WTC11 (cell line): ENCODE results near the gene FES. TPM values are rescaled to one million over a fixed set of nuclear protein-coding genes. Genes with fewer than 3 reads are reported as not detected.

Experiments
- ATAC-seq: fragments of 200-7000 bp; cut with Tn5 transposase; 2 replicates; pipeline ENCODE4 v1.10.0; 2021; ENCODE audit warnings: mild to moderate bottlenecking, moderate library complexity
- CTCF ChIA-PET: fragments of 300-600 bp; sonication (Branson Sonifier 250); formaldehyde crosslinking; loops from one replicate; lab custom pipeline; 2021; ENCODE audit warnings: antibody characterized with exemption; lab: Charles Lee
- POLR2A ChIA-PET: fragments of 350-600 bp; sonication (Branson Sonifier 250); formaldehyde crosslinking; loops from one replicate; lab custom pipeline; 2021; ENCODE audit warnings: antibody characterized with exemption; lab: Charles Lee
- DNase-seq: peaks from one replicate; pipeline ENCODE4 v3.0.0; 2021; ENCODE audit warnings: low spot score
- H3K27ac Mint-ChIP-seq: 2 replicates; pipeline ENCODE4 v1.8.0; 2021; ENCODE audit warnings: mixed read lengths
- H3K27me3 Mint-ChIP-seq: 2 replicates; pipeline ENCODE4 v1.8.0; 2021; ENCODE audit warnings: low read depth, mild to moderate bottlenecking, moderate library complexity, mixed read lengths
- H3K36me3 Mint-ChIP-seq: 2 replicates; pipeline ENCODE4 v1.8.0; 2021; ENCODE audit warnings: mixed read lengths
- H3K4me1 Mint-ChIP-seq: 2 replicates; pipeline ENCODE4 v1.8.0; 2022; ENCODE audit warnings: mixed read lengths
- H3K4me3 Mint-ChIP-seq: 2 replicates; pipeline ENCODE4 v1.8.0; 2021; ENCODE audit warnings: mild to moderate bottlenecking, moderate library complexity, mixed read lengths
- H3K9me3 Mint-ChIP-seq: 2 replicates; pipeline ENCODE4 v1.8.0; 2021; ENCODE audit warnings: mixed read lengths
- AR ChIP-seq: fragments of 250-450 bp; sonication (Bioruptor Pico); IDR thresholded peaks from 2 replicates; pipeline ENCODE4 v1.9.0; 2021; ENCODE audit warnings: mild to moderate bottlenecking
- ATF6 ChIP-seq: sonication (generic); formaldehyde crosslinking; IDR thresholded peaks from 2 replicates; pipeline ENCODE4 v1.8.1; 2023; ENCODE audit warnings: mild to moderate bottlenecking, missing genetic modification reagents
- CBFB ChIP-seq: sonication (generic); formaldehyde crosslinking; IDR thresholded peaks from 2 replicates; pipeline ENCODE4 v1.8.1; 2022; ENCODE audit warnings: mild to moderate bottlenecking, low read depth, missing genetic modification reagents
- CREM ChIP-seq: sonication (generic); formaldehyde crosslinking; IDR thresholded peaks from 2 replicates; pipeline ENCODE4 v1.8.1; 2022; ENCODE audit warnings: mild to moderate bottlenecking, missing genetic modification reagents, moderate library complexity
- ELF4 ChIP-seq: sonication (generic); formaldehyde crosslinking; IDR thresholded peaks from 2 replicates; pipeline ENCODE4 v1.8.1; 2022; ENCODE audit warnings: low read depth, mild to moderate bottlenecking, moderate library complexity, missing genetic modification reagents
- ESRRA ChIP-seq: sonication (generic); formaldehyde crosslinking; IDR thresholded peaks from 2 replicates; pipeline ENCODE4 v1.8.1; 2022; ENCODE audit warnings: mild to moderate bottlenecking, missing genetic modification reagents, borderline replicate concordance
- GABPB1 ChIP-seq: sonication (generic); formaldehyde crosslinking; IDR thresholded peaks from 2 replicates; pipeline ENCODE4 v1.8.1; 2023; ENCODE audit warnings: mild to moderate bottlenecking, missing genetic modification reagents
- HMGA2 ChIP-seq: fragments of 250-450 bp; sonication (Bioruptor Pico); IDR thresholded peaks from 2 replicates; pipeline ENCODE4 v1.4.0; 2021; ENCODE audit warnings: mild to moderate bottlenecking, moderate library complexity
- KAT7 ChIP-seq: sonication (generic); formaldehyde crosslinking; IDR thresholded peaks from 2 replicates; pipeline ENCODE4 v1.8.1; 2023; ENCODE audit warnings: missing genetic modification reagents, mild to moderate bottlenecking, borderline replicate concordance
- NFE2L1 ChIP-seq: sonication (generic); formaldehyde crosslinking; IDR thresholded peaks from 2 replicates; pipeline ENCODE4 v1.8.1; 2023; ENCODE audit warnings: missing genetic modification reagents
- NR2C2 ChIP-seq: sonication (generic); formaldehyde crosslinking; IDR thresholded peaks from 2 replicates; pipeline ENCODE4 v1.8.0; 2022; ENCODE audit warnings: mild to moderate bottlenecking, missing genetic modification reagents
- OVOL2 ChIP-seq: fragments of 250-450 bp; sonication (Bioruptor Pico); IDR thresholded peaks from 2 replicates; pipeline ENCODE4 v1.9.0; 2021; ENCODE audit warnings: mild to moderate bottlenecking, borderline replicate concordance
- PREB ChIP-seq: sonication (generic); formaldehyde crosslinking; IDR thresholded peaks from 2 replicates; pipeline ENCODE4 v1.8.1; 2022; ENCODE audit warnings: mild to moderate bottlenecking, missing genetic modification reagents, moderate library complexity, borderline replicate concordance
- PRRX2 ChIP-seq: fragments of 250-450 bp; sonication (Bioruptor Pico); IDR thresholded peaks from 2 replicates; pipeline ENCODE4 v1.8.0; 2021; ENCODE audit warnings: mild to moderate bottlenecking
- SP1 ChIP-seq: sonication (generic); formaldehyde crosslinking; conservative IDR thresholded peaks from 2 replicates; pipeline ENCODE4 v1.8.1; 2022; ENCODE audit warnings: missing genetic modification reagents
- STAT6 ChIP-seq: sonication (generic); formaldehyde crosslinking; conservative IDR thresholded peaks from 2 replicates; pipeline ENCODE4 v1.8.1; 2023; ENCODE audit warnings: mild to moderate bottlenecking, low read depth, missing genetic modification reagents, moderate library complexity
- TEAD4 ChIP-seq: sonication (generic); formaldehyde crosslinking; IDR thresholded peaks from 2 replicates; pipeline ENCODE4 v1.8.0; 2022; ENCODE audit warnings: mild to moderate bottlenecking, missing genetic modification reagents
- TP53 ChIP-seq: sonication (generic); formaldehyde crosslinking; IDR thresholded peaks from 2 replicates; pipeline ENCODE4 v1.8.1; 2023; ENCODE audit warnings: mild to moderate bottlenecking, missing genetic modification reagents
- ZNF396 ChIP-seq: fragments of 250-450 bp; sonication (Bioruptor Pico); IDR thresholded peaks from 2 replicates; pipeline ENCODE4 v1.8.0; 2021; ENCODE audit warnings: mild to moderate bottlenecking, moderate library complexity, borderline replicate concordance
- ZNF671 ChIP-seq: fragments of 250-450 bp; sonication (Bioruptor Pico); IDR thresholded peaks from 2 replicates; pipeline ENCODE4 v1.8.0; 2021; ENCODE audit warnings: mild to moderate bottlenecking
- total RNA-seq: library from RNA; stranded (reverse); gene quantifications from 3 replicates; pipeline ENCODE4 v1.2.3, GENCODE V29; 2021
- TF ChIP-seq, protein P1 (sequence below): fragments of 250-450 bp; sonication (Bioruptor Pico); IDR thresholded peaks from 2 replicates; pipeline ENCODE4 v1.9.0; 2021; ENCODE audit warnings: mild to moderate bottlenecking
- TF ChIP-seq, protein P2 (sequence below): fragments of 200-600 bp; IDR thresholded peaks from 2 replicates; pipeline ENCODE4 v1.8.0; 2022; ENCODE audit warnings: antibody characterized with exemption

The FES gene
- total RNA-seq, 1 experiment from 2014 or later: 10.0 TPM

DNA sequence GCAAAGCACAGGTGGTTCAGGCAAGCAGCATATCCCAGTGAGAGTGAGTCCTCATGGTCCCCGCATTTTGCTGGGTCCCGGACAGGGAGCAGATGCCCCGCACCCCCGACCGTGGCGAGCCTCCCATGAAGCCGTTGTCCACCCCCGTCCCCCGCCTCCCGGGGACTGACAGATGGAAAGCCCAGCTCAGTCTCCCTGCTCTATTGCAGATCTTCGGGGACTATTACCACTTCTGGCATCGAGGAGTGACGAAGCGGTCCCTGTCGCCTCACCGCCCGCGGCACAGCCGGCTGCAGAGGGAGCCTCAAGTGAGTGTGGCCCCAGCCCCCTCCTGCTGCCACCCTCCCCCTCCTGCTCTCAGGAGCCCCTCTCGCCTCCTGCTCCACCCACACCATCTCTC, 8.3 kb upstream of the FES start (continued):
- TF ChIP-seq STAT6 (no peak), ZNF671 (CRISPR knock-in tag) (no peak), TEAD4 (no peak), ATF6 (no peak), CREM (no peak), OVOL2 (CRISPR knock-in tag) (no peak), PRRX2 (CRISPR knock-in tag) (no peak)

DNA sequence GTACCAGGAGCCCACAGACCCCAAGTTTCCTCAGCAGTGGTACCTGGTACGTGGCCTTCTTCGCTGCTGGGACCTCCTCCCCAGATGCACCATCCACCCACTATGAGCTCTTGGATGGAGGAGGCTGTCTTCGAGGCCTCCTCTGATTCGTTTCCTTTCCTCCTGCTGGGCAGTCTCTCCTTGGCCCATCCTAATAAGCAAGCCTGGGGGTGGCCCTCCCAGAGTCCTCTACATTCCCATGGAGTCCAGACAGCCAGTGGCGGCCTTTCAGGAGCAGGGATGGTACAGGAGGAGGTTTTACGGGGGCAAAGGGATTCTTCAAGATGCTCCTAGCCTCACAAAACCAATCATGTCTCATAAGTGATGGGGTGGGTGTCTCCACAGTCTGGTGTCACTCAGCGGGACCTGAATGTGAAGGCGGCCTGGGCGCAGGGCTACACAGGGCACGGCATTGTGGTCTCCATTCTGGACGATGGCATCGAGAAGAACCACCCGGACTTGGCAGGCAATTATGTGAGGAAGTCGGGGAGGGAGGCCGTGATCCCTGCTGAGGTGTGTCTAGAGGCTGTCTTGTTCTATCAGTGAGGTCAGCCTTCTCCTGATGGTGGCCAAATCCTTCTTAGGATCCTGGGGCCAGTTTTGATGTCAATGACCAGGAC, 7.7 kb upstream of the FES start:
- peaks cover 25% of the 10 kb centered on the region for H3K4me1 Mint-ChIP-seq
- TF ChIP-seq CBFB (no peak), AR (CRISPR knock-in tag) (no peak), ZNF396 (CRISPR knock-in tag) (no peak), TP53 (no peak), NFE2L1 (CRISPR knock-in tag) (no peak)
- CTCF ChIA-PET: no interaction called here

DNA sequence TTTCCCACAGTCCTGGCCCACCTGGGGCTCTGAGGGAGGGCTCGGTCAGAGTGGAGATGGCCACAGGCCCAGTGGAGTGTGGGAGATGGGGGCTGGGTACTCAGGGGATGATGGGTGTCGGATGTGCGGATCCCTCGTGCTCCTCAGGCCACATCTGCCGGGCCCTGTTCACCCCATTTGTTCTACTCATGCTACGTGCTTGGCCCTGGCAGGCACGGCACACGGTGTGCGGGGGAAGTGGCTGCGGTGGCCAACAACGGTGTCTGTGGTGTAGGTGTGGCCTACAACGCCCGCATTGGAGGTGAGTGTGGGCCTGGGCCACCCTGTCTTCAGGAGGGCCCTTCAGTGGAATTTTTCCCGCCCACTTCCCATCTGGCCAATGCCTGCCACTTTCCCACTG, 7.0 kb upstream of the FES start:
- CTCF ChIA-PET: no interaction called here
- no peak for DNase-seq
- Mint-ChIP-seq H3K9me3 (no peaks in the 10 kb centered on the region), H3K4me1 (peaks cover 22% of the 10 kb centered on the region), H3K36me3 (peaks cover 32% of the 10 kb centered on the region; the same call in 1 of the 2 replicates), H3K27ac (no peak overlapping the region), H3K27me3 (no peaks in the 10 kb centered on the region), H3K4me3 (no peak overlapping the region)
- ATAC-seq: no peak
- POLR2A ChIA-PET: no interaction called here
- no peak for TF ChIP-seq HMGA2 (CRISPR knock-in tag)
- TF ChIP-seq NR2C2 (CRISPR knock-in tag): no peak
- TF ChIP-seq ESRRA (CRISPR knock-in tag): no peak
- TF ChIP-seq, protein P1, sequence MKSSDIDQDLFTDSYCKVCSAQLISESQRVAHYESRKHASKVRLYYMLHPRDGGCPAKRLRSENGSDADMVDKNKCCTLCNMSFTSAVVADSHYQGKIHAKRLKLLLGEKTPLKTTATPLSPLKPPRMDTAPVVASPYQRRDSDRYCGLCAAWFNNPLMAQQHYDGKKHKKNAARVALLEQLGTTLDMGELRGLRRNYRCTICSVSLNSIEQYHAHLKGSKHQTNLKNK (CRISPR knock-in tag): no peak
- TF ChIP-seq GABPB1: no peak
- TF ChIP-seq, protein P2, sequence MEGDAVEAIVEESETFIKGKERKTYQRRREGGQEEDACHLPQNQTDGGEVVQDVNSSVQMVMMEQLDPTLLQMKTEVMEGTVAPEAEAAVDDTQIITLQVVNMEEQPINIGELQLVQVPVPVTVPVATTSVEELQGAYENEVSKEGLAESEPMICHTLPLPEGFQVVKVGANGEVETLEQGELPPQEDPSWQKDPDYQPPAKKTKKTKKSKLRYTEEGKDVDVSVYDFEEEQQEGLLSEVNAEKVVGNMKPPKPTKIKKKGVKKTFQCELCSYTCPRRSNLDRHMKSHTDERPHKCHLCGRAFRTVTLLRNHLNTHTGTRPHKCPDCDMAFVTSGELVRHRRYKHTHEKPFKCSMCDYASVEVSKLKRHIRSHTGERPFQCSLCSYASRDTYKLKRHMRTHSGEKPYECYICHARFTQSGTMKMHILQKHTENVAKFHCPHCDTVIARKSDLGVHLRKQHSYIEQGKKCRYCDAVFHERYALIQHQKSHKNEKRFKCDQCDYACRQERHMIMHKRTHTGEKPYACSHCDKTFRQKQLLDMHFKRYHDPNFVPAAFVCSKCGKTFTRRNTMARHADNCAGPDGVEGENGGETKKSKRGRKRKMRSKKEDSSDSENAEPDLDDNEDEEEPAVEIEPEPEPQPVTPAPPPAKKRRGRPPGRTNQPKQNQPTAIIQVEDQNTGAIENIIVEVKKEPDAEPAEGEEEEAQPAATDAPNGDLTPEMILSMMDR: no peak
- no peak for TF ChIP-seq PREB (CRISPR knock-in tag)
- no peak for TF ChIP-seq NFE2L1 (CRISPR knock-in tag)
- no peak for TF ChIP-seq KAT7
- TF ChIP-seq SP1 (CRISPR knock-in tag): no peak
- no peak for TF ChIP-seq ELF4 (CRISPR knock-in tag)

More for the DNA sequence above, 7.7 kb upstream of the FES start:
- no peak overlapping the region for H3K4me3 Mint-ChIP-seq
- H3K9me3 Mint-ChIP-seq: no peaks in the 10 kb centered on the region
- DNase-seq (no peak), ATAC-seq (no peak)
- H3K27ac Mint-ChIP-seq: no peak overlapping the region
- H3K36me3 Mint-ChIP-seq: peaks cover 32% of the 10 kb centered on the region; the same call in 1 of the 2 replicates
- POLR2A ChIA-PET: no interaction called here
- no peaks in the 10 kb centered on the region for H3K27me3 Mint-ChIP-seq
